NCI-H2196 (cell line): ENCODE data around the gene SRCAP.
"Not testable (repeated sequence)": the region's sequence is repeated elsewhere in the genome, so short reads cannot be mapped to it uniquely, and the experiment has no call there.

ENCODE experiments used
- DNase-seq: peaks from one replicate; lab custom pipeline; 2025; ENCODE audit not compliant: unreplicated experiment; lab: John Stamatoyannopoulos, UW

Gene SRCAP

DNA sequence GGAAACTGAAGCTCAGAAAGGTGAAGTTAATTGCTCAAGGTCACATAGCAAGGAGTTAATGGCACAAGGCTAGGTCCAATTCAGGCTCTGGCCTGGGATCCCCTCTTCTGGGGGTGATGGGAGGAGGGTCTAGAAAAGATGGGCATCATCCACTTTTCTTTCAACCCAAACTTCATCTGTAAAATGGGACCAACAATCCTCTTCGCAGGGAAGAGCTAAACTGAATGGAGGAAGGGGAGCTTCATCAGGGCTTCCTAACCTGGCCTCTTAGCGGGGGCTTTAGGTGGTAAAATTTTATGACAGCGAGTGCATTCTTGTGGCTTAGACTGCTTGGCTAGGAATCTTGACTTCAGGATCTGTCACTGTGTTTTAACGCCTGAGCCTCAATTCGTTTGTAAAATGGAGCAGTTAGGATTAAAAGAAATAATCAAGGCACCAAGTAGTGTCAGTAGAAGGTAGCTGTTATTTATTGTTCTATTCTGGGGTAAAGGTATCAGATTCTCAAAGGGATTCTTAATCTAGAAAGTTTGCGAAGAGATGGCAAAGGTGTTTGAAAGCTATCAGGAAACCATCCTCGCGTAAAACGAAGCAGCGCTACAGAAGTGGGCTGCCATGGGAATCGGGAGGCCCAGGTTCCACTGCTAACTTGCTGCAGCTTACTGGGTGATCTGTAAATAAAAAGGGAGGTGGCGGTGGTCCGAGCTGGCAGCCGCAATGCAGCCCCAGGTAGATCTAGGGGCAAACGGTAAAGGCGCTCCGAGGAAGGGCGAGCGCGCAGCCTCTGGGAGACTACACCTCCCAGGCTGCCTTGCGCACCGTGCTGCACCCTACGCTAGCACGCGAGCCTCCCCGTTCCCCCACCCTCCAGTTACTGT lies 1.5 kb upstream of the SRCAP start:
- DNase-seq: peak; percentile 96

DNA sequence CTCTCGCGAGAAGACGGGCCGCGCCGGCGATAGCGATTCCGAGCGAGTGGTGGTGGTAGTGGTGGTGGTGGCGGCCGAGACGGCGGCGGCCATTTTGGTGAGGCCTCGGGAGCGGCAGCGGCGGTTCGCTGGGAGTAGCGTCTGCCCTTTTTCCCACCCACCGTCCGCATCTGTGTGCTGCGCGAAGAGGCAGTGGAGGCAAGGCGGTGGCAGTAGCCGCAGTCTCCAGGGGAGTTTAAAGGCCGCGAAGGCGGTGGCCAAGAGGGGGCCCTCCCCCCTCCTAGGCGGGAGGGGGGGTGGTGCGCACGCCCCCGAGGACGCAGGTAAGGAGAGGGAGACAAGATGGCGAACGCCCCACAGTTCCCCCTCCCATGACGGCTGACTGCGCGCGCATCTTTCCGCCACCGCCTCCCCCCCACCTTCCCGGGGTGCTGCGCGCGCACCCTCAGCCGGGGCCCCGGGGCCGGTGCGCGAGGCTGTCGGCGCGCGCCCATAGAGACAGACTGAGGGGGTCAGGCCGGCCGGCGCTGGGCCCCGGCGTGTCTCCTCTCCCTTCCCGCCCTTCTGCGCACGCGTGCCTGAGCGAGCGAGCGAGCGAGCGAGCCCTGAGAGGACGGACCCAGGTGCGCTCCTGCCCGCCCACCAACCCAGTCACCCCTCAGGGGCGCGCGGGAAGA lies 694 bp upstream of the SRCAP start:
- DNase-seq: peak; percentile 97

DNA sequence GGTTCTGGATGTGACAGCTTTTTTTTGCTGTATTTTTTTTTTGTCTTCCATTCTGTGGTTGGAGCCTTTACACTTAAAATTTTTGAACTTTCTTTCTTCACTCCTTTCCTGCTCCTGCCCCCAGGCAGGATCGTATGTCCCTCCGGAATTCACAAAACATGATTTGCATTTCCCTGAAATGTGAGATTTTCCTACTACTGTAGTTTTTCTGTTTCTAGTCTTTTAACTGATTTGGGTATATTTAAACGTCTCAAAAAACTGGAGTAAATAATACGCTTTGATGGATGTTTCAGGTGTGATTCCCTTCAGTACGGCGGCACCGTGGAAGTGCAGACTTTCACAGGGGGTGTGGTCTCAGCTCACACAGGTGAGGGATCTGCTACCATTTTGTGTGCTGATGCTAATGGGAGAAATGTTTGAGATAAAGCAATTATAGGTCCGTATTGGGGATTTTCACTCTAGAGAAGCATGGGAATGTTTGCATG lies 686 bp downstream of the SRCAP start:
- DNase-seq: no peak

GRCh38 chr16:30700491-30700890 lies 1.5 kb downstream of the SRCAP start:
- no peak for DNase-seq

DNA sequence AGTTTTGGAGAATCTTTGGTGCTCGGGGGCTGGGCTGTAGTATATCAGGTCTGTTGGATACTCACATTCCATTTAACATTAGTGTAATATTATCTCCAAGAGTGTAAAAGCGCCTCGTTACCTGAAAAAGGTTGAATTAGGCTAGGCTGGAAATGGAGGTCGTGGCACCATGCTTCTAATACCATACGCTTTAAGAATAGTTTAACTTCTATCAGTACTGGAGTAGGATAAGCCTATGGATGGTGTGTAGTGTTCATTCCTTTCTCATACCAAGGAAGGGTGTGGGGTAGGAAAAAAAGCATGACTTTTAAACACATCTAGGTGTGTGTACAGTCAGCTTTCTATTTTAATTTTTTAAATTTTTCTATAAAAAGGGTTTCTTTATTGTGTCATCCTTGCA lies 2.0 kb downstream of the SRCAP start:
- no peak for DNase-seq

GRCh38 chr16:30703071-30703470 lies 4.1 kb downstream of the SRCAP start:
- DNase-seq: not testable (repeated sequence)

DNA sequence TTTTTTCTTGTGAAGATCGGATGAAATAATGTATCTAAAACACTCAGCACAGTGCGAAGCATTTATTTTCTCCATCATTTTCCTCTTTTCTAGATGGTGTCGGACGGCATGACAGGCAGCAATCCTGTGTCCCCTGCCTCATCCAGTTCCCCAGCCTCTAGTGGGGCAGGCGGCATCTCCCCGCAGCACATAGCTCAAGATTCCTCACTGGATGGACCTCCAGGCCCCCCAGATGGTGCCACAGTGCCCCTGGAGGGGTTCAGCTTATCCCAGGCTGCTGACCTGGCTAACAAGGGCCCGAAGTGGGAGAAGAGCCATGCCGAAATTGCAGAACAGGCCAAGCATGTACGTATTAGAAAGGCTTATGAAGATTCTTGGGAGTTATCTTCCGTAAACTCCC lies 5.0 kb downstream of the SRCAP start:
- DNase-seq: no peak

DNA sequence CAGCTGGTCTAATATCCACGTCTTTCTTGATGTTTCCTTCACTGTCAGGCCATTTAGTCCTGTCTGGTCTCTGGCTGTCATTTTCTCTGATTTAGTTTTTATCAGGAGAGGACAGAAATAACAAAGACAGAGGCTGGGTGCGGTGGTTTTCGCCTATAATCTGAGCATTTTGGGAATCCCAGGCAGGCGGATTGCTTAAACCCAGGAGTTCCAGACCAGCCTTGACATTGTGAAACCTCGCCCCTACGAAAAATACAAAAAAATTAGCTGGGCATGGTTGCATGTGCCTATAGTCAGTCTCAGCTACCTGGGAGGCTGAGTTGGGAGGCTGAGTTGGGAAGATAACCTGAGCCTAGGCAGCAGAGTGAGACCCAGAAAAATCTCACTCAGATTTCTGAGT lies 7.1 kb downstream of the SRCAP start:
- DNase-seq: no peak

DNA sequence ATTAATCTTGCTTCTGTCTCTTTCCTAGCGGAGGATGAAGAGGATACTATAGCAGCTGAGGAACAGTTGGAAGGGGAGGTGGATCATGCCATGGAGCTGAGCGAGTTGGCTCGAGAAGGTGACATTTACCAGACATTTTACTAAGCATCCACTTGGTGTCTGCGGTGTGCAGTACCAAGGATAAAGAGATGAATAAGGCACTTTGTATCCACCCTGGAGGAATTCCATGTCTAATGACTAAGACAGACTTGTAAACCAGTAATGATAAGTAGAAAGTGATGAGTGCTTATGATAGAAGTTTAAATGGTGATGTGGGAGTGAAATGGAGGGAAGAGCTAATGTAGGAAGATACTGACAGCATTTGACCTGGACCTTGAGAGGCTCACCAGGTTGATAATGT lies 12.0 kb downstream of the SRCAP start:
- DNase-seq: no peak

DNA sequence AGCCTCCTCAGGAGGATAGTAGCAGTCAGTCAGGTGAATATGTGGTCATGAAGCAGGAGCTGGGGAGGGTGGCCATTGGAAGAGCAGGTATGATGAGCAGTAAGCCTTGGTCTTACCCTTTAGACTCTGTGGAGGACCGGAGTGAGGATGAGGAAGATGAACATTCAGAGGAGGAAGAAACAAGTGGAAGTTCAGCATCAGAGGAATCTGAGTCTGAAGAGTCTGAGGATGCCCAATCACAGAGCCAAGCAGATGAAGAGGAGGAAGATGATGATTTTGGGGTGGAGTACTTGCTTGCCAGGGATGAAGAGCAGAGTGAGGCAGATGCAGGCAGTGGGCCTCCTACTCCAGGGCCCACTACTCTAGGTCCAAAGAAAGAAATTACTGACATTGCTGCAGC lies 12.7 kb downstream of the SRCAP start:
- no peak for DNase-seq

DNA sequence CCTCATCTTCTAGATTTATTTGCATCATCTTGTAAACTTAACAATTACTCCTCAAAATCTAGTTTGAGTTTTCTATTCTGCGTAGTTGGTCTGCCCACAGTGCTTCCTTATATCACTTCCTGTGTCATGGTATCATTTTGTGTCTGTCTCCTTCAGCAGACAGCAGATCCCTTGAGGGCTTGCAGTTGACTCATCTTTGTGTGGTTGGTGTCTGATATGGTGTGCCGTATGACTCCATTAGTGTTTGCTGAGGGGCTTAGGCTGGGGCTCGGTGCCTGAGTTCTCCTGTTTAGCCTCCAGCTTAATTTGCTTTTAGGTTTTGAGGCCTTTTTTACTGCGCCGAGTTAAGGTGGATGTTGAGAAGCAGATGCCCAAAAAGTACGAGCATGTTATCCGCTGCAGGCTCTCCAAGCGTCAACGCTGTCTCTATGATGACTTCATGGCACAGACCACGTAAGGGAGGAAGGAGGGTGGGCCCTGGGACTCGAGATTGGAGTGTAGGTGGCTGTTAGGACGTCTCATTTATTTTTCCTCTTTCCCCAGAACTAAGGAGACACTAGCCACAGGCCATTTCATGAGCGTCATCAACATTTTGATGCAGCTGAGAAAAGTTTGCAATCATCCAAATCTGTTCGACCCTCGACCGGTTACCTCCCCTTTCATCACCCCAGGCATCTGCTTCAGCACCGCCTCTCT lies 16.9 kb downstream of the SRCAP start:
- no peak for DNase-seq

GRCh38 chr16:30720086-30720485 lies 21.1 kb downstream of the SRCAP start:
- DNase-seq: no peak

- no peak for DNase-seq
These were observed 21.7 kb downstream of the SRCAP start for GRCh38 chr16:30720694-30721093.

DNA sequence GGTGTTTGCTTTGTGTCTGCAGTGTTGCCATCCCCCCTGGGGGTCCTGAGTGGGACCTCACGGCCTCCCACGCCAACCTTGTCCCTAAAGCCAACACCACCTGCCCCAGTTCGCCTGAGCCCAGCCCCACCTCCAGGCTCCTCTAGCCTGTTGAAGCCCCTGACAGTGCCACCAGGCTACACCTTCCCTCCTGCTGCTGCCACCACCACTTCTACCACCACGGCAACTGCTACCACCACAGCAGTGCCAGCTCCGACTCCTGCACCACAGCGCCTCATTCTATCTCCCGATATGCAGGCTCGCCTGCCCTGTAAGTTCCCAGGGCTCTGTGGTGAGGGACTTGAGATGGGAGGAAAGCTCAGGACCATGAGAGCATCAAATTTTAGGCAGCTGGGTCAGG lies 22.2 kb downstream of the SRCAP start:
- no peak for DNase-seq

DNA sequence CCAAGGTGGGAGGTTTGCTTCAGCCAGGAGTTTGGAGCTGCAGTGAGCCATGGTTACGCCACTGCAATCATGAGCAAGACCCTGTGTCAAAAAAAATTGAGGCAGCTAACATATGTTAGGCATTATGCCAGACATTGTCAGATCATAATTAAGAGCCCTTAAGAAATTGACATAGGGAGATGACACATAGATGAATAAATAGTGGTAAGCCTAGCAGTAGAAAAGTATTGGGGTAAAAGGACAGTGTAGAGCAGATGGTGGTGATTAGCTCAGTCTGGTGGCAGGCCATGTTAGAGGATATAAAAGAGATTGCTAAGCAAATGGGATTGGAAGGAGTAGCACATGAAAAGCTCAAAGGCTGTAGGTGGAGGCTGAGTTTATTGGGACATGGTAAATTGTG lies 22.6 kb downstream of the SRCAP start:
- DNase-seq: no peak

GRCh38 chr16:30722443-30722842 lies 23.5 kb downstream of the SRCAP start:
- DNase-seq: no peak

GRCh38 chr16:30722916-30723315 lies 23.9 kb downstream of the SRCAP start:
- no peak for DNase-seq

DNA sequence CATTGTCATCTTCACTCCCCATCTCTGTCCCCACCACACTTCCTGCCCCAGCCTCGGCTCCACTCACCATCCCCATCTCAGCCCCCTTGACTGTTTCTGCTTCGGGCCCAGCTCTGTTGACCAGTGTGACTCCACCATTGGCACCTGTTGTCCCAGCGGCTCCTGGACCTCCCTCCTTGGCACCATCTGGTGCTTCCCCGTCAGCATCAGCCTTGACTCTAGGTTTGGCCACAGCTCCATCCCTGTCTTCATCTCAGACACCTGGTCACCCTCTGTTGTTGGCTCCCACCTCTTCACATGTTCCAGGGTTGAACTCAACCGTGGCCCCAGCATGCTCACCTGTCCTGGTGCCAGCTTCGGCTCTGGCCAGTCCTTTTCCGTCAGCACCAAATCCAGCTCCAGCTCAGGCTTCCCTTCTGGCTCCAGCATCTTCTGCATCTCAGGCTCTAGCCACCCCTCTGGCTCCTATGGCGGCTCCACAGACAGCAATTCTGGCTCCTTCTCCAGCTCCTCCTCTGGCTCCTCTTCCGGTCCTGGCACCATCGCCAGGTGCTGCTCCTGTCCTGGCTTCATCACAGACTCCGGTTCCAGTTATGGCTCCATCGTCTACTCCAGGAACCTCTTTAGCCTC lies 24.9 kb downstream of the SRCAP start:
- DNase-seq: no peak

DNA sequence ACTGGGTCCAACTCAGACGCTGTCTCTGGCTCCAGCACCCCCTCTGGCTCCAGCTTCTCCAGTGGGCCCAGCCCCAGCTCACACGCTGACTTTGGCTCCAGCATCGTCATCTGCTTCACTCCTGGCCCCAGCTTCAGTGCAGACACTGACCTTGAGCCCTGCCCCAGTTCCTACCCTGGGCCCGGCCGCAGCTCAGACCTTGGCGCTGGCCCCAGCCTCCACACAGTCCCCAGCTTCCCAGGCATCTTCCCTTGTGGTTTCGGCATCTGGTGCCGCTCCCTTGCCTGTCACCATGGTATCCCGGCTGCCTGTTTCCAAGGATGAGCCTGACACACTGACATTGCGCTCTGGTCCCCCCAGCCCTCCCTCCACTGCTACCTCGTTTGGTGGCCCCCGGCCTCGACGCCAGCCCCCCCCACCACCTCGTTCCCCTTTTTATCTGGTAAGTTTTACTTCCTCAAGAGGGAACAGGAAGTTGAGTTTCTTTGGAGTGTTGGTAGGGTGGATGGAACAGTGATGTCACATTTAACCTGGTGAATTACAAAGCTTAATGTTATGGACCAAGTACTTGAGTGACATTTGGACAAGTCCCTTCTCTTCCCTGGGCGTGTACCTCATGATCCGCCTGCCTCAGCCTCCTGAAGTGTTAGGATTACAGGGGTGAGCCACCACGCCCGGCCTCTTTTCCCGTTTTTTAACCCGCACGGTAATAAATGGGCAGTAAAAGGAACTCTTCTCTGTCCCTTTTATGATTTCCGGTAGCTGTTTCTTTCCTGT lies 25.9 kb downstream of the SRCAP start:
- DNase-seq: no peak

DNA sequence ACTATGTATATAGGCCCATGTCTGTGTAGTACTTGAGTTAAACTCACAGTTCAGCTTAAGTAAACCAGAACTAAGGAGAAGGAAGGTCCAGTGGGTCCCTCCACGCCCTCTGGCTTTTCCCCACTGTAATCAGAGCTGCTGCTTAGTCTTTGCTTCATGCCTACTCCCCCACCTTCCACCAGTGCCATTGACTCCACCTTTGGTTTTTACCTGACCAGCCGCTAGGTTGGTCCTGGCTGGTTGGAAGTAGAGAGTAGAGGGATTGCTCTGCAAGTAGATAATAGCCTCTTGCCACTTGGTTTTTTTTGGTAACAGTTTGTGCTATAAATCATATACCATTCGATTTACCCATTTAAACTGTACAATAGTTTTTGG lies 26.4 kb downstream of the SRCAP start:
- DNase-seq: no peak

DNA sequence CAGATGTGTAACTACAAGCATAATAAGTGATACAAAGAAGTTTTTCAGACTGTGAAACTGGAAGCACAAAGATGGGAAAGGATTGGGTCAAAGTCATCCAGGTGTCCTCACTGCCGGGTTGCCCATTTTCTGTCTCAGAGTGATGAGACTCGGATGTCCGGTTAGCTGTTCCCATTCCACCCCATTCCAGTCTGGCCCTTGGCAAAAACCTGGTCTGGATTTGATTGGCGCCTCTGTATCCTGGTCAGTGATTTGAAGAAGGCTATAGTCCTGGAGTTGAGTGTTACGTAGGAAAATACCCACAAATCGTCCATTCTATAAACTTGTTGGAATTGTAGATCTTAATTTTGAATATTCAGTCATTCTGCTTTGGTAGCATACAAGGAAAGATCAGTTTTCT lies 29.4 kb downstream of the SRCAP start:
- DNase-seq: no peak
